Brain microvascular endothelial cell (primary cell): ENCODE measurements around the gene RBBP4.
"Not testable (repeated sequence)": the region's sequence is repeated elsewhere in the genome, so short reads cannot be mapped to it uniquely, and the experiment has no call there.

Experiments used
- DNase-seq: peaks from one replicate; pipeline ENCODE4 v3.0.0-alpha.2; 2020
- H3K27ac ChIP-seq: fragments of 250-450 bp; sonication (Bioruptor Pico); 2 replicates; pipeline ENCODE4 v1.5.1; 2020; ENCODE audit warnings: mild to moderate bottlenecking, moderate library complexity
- H3K27me3 ChIP-seq: fragments of 250-450 bp; sonication (Bioruptor Pico); replicated peaks from 2 replicates; pipeline ENCODE4 v1.5.1; 2020; ENCODE audit warnings: mild to moderate bottlenecking
- H3K36me3 ChIP-seq: fragments of 250-450 bp; sonication (Bioruptor Pico); replicated peaks from 2 replicates; pipeline ENCODE4 v1.5.1; 2020; ENCODE audit warnings: mild to moderate bottlenecking
- H3K4me3 ChIP-seq: 2 replicates; pipeline ENCODE4 v1.5.1; 2011; ENCODE audit warnings: low read depth, mild to moderate bottlenecking, control low read depth, low read length, moderate library complexity
- CTCF ChIP-seq: IDR thresholded peaks from 2 replicates; pipeline ENCODE4 v1.5.1; 2011; ENCODE audit warnings: low read depth, mild to moderate bottlenecking, moderate library complexity, low read length, control low read depth, inconsistent platforms; ENCODE audit errors: missing control alignments
- in situ Hi-C: cut with HindIII; loops from 2 replicates; pipeline ENCODE4 v1.10.0; 2017; ENCODE audit warnings: low sequenced_read_pairs, low pct_ligation_motif_present

RBBP4 gene

GRCh38 chr1:32622806-32623681 is 28.0 kb upstream of the RBBP4 start:
- no peak overlapping the region for H3K4me3 ChIP-seq
- TF ChIP-seq CTCF, result no peak
- in situ Hi-C loops, result no loop called here
- no peak for DNase-seq
- H3K27ac ChIP-seq, result no peak overlapping the region
- no peaks in the 10 kb centered on the region for H3K27me3 ChIP-seq
- peaks cover 11% of the 10 kb centered on the region for H3K36me3 ChIP-seq

- Histone ChIP-seq H3K27me3 (no peaks in the 10 kb centered on the region), H3K36me3 (peaks cover 15% of the 10 kb centered on the region), H3K27ac (no peak overlapping the region), H3K4me3 (no peak overlapping the region)
- DNase-seq, result no peak
- in situ Hi-C loops, result no loop called here
- no peak for TF ChIP-seq CTCF
These were observed 27.2 kb upstream of the RBBP4 start for GRCh38 chr1:32623775-32624174.

GRCh38 chr1:32626176-32626575 is 24.8 kb upstream of the RBBP4 start:
- Histone ChIP-seq H3K27ac (no peak overlapping the region), H3K4me3 (no peak overlapping the region), H3K27me3 (no peaks in the 10 kb centered on the region), H3K36me3 (peaks cover 10% of the 10 kb centered on the region)
- DNase-seq, result no peak
- no peak for TF ChIP-seq CTCF
- in situ Hi-C loops, result no loop called here

- TF ChIP-seq CTCF, result no peak
- Histone ChIP-seq H3K27ac (no peak overlapping the region), H3K27me3 (no peaks in the 10 kb centered on the region), H3K36me3 (peaks cover 6% of the 10 kb centered on the region), H3K4me3 (no peak overlapping the region)
- in situ Hi-C loops, result no loop called here
- no peak for DNase-seq
These were observed 23.3 kb upstream of the RBBP4 start for GRCh38 chr1:32627596-32628162.

GRCh38 chr1:32630173-32630572 is 20.8 kb upstream of the RBBP4 start:
- H3K27me3 ChIP-seq, DNase-seq, H3K4me3 ChIP-seq, H3K36me3 ChIP-seq, in situ Hi-C loops, H3K27ac ChIP-seq: not testable (repeated sequence)

GRCh38 chr1:32632829-32633228 is 18.2 kb upstream of the RBBP4 start:
- Histone ChIP-seq H3K27me3 (no peaks in the 10 kb centered on the region), H3K36me3 (peaks cover 8% of the 10 kb centered on the region), H3K27ac (no peak overlapping the region), H3K4me3 (no peak overlapping the region)
- in situ Hi-C loops, result no loop called here
- no peak for DNase-seq
- no peak for TF ChIP-seq CTCF
